GDM1 (cell line): ENCODE data around the gene LUC7L3.
"Not testable (repeated sequence)": the region's sequence is repeated elsewhere in the genome, so short reads cannot be mapped to it uniquely, and the experiment has no call there.

ENCODE experiments used
- DNase-seq: peaks from one replicate; lab custom pipeline; 2025; lab: John Stamatoyannopoulos, UW

Gene LUC7L3

DNA sequence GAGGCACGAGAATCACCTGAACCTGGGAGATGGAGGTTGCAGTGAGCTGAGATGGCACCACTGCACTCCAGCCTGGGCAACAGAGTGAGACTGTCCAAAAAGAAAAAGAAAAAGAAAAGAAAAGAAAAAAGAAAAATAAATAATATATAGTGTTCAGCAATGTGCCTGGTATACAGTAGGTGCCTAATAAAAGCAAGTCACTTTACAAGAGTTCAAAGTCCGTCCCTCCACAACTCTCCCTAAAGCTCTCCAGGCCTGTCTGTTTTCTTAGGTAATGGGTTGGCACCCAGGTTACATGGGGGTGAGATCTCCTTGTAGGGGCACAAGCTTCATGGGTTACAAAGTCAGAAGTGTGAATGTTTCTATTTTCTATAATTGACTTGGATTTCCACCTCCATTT, 64.5 kb downstream of the LUC7L3 start:
- DNase-seq = no peak

DNA sequence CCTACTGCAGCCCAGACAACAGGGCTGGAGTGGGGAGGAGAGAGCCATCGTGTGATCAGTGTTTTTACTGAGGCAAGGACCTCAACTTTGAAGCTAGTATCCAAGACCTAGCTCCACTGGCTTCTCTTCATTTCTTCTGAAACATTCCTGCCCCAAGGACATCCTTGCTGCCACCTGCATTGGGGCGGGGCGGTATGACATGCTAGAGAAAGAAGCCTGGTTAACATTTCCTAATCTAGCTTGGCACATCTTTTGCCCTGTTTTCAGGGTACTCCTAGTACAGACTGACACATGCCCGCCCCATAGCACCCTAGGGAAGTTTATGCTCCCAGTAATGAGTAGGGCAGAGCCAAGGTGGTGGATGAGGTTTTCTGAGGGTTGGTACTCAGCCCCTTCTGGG, 65.7 kb downstream of the LUC7L3 start:
- DNase-seq = no peak

DNA sequence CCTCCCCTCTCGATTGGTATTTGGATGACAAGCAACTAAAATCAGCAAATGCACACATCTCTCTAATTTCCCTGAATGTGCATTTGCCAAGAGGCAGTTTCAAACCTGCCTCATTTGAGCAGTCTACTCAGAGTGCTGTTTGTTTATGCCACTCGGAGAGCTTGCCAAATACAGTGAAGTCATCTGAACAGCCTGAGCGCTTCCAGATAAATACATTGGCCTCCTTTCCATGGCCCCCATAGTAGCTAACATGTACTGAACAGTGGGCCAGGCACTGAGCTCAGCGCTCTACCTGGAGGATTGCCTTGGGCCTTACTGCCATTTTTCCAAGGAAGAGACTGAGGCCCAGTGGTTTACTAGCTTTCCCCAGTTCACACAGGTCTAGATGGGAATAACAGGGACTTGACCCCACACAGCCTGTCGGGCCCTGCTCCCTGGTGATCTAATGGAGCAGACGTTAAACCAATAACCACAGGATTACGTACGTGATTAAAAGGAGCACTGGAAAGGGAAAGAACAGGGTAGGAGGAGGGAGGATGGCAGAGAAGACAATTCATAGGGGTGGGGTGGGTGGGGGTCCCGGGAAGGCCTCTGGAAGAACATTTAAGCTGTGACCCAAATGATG, 66.7 kb downstream of the LUC7L3 start:
- no peak for DNase-seq

- no peak for DNase-seq
Measured at GRCh38 chr17:50787106-50787505, 67.7 kb downstream of the LUC7L3 start.

GRCh38 chr17:50790618-50791017, 71.2 kb downstream of the LUC7L3 start:
- DNase-seq = peak; percentile 76

- DNase-seq = no peak
Measured at GRCh38 chr17:50792132-50792531, 72.7 kb downstream of the LUC7L3 start.

- DNase-seq = no peak
Measured at GRCh38 chr17:50793007-50793406, 73.6 kb downstream of the LUC7L3 start.

DNA sequence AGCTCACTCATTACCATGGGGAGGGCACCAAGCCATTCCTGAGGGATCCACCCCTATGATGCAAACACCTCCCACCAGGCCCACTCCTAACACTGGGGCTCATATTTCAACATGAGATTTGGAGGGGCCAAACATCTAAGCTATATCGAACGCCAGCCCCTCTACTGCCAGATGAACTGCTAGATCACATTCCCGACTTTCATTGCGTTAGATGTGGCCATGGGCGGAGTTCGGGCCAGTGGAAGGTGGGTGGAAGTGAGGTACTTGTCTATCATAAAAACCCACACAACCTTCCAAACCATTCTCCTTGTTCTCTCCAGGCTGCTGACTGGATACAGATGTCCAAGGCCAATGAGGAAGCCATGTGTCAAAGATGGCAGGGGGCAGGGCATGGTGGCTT, 75.0 kb downstream of the LUC7L3 start:
- DNase-seq = no peak

DNA sequence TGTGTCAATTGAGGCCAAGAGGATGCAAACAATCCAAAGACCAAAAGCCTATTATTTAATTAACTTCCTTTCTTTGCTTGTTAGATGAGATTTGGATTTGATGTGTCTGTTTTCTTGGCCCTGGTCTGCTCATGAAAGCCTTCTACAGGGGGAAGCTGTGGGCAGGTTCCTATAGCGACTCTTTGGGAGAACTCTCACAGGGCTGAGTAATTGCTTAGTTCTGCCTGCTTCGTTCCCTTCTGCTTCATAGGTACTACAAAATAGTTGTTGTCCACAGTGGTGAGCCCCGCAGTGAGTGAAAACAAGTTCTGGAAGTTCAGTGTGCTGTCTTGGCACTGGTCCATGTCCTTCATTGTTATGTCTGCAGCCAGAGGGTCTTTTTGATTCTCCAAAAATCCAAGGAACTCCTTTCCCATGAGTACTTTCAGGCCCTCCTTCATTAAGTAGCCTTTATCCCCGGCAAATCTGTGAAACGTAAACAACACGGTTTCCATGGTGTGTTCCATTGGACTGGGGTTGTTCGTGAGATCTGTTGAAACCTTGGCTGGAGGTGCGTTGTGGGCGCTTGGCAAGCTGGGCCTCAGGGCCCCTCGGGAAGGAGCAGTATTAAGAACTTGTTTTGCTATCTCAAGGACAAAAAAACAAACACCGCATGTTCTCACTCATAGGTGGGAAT, 77.9 kb downstream of the LUC7L3 start:
- DNase-seq = peak; percentile 37

- DNase-seq = no peak
Measured at GRCh38 chr17:50798424-50799288, 79.3 kb downstream of the LUC7L3 start.

GRCh38 chr17:50799582-50799981, 80.2 kb downstream of the LUC7L3 start:
- no peak for DNase-seq

DNA sequence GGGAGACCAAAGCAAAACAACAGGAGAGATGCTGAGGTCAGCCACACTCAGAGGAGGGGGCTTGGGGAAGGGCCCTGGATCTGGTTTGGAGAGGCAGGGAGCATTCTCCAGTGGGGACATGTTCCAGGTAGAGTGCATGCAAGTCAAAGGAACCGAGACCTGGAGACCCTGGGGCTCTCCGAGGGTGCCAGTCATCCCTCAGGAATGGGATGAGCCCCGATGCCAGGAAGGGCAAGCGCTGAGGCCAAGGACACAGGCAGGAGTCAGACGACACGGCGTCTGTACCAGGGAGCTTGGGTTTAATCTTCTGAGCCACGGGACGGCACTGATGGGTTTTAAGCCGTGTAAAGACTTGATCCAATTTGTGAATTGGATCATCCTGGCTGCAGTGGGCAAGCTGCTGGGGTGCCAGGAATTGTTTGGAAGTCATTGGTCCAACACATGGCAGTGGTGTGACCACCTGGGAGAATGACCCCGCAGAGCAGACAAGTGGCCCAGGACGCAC, 80.8 kb downstream of the LUC7L3 start:
- no peak for DNase-seq

DNA sequence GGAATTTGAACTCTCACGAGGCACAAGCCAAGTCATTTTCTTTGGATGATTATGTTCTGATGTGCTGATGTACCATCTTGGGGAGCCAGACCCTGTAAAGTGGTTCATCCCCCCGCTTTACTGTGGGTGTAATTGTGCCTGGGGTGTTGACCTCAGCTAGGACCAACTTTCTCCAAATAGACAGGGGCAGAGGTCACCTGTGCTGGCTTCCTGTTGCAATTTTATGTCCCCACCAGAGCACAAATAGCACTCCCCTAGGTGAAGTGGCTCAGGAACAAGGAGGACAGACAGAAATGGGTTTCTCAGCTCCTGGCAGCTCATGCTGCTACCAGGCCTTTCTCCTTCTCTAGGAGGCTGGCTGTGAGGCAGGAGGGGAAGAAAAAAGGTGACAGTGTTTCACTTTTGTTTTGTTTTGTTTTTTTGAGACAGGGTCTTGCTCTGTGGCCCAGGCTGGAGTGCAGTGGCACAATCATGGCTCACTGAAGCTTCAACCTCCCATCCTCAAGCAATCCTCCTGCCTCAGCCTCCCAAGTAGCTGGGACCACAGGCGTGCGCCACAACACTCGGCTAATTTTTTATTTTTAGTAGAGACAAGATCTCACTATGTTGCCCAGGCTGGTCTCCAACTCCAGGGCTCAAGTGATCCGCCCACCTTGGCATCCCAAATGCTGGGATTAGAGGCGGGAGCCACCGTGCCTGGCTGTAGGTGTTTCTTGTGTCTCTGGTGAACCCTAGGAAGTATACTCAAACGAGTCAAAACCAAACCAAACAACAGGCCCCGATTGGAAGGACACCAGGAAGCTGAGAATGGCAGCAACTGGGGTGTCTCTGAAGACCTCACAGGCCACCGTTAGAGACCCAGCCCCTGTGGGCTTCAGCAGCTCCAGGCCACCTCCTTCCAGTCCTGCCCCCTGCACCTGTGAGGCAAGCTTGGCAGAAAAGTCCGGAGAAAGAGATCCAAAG, 83.5 kb downstream of the LUC7L3 start:
- no peak for DNase-seq

DNA sequence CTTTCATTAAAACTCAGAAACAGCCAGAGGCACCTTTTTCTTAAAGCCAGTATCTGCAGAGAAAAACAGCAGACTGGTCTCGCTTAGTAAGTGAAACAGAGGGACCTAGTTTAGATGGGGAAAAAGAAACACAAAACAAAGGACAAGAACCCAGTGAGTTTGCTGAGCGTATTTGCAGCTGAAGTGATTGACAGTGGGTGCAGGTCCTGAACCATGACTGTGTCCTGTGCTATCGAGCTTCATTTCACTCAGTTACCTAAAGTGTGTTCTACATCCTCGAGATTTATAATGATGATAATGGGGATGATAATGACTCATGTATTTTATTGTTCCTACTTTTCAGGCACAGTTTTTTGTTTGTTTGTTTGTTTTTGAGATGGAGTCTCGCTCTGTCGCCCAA, 84.3 kb downstream of the LUC7L3 start:
- DNase-seq = no peak

DNA sequence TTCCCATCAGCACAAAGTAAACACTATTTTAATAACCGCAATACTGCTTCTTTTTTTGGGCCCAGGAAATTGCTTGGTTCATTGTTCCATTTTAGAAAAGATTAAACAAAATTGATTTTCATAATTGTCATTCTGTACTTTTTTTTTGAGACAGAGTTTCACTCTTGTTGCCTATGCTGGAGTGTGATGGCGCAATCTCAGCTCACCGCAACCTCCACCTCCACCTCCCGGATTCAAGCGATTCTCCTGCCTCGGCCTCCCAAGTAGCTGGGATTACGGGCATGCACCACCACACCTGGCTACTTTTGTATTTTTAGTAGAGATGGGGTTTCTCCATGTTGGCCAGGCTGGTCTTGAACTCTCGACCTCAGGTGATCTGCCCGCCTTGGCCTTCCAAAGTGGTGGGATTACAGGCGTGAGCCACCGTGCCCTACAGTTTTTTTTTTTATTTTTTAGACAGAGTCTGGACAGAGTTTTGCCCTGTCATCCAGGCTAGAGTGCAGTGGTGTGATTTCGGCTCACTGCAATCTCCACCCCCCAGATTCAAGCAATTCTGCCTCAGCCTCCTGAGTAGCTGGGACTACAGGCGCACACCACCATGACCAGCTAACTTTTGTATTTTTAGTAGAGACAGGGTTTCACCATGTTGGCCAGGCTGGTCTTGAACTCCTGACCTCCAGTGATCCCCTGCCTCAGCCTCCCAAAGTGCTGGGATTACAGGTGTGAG, 85.5 kb downstream of the LUC7L3 start:
- not testable (repeated sequence) for DNase-seq

- no peak for DNase-seq
Measured at GRCh38 chr17:50805486-50805885, 86.1 kb downstream of the LUC7L3 start.
